Naive thymus-derived CD4-positive, alpha-beta T cell (primary cell): ENCODE measurements around the gene SLC11A2. TPM values are rescaled to one million over a fixed set of nuclear protein-coding genes. Genes with fewer than 3 reads are reported as not detected.

Experiments used
- ATAC-seq: fragments of 150-1000 bp; cut with Tn5 transposase; 2 replicates; pipeline ENCODE4 v1.10.0; 2021; ENCODE audit warnings: mild to moderate bottlenecking, moderate library complexity
- CTCF ChIA-PET: fragments of 350-600 bp; sonication (Branson Sonifier 250); formaldehyde crosslinking; loops from one replicate; lab custom pipeline; 2021; ENCODE audit warnings: antibody characterized with exemption; lab: Charles Lee
- POLR2A ChIA-PET: fragments of 350-600 bp; sonication (Branson Sonifier 250); formaldehyde crosslinking; loops from one replicate; lab custom pipeline; 2021; ENCODE audit warnings: antibody characterized with exemption, inconsistent platforms; lab: Charles Lee
- DNase-seq, 9 donors: peaks; one replicate each; pipeline versions ENCODE4 v3.0.0 to v3.0.0-alpha.2; 2020 to 2022; ENCODE audit warnings: mixed read lengths in 1 of 9
- H3K27ac ChIP-seq: one replicate; pipeline ENCODE4 v1.7.0; 2013; ENCODE audit warnings: mild to moderate bottlenecking, low read depth, low read length, moderate library complexity
- H3K27me3 ChIP-seq, 2 donors: one replicate each; pipeline ENCODE4 v1.7.0; 2013; ENCODE audit warnings: low read length in 2 of 2, mild to moderate bottlenecking in 2 of 2, moderate library complexity in 2 of 2; ENCODE audit not compliant: control insufficient read depth in 2 of 2, insufficient read depth in 2 of 2
- H3K36me3 ChIP-seq, 3 experiments: 1 replicate in 2 of 3; 2 replicates in 1 of 3; pipeline ENCODE4 v1.7.0; 2013; ENCODE audit warnings: low read length in 3 of 3, mild to moderate bottlenecking in 3 of 3, moderate library complexity in 1 of 3; ENCODE audit not compliant: insufficient read depth in 3 of 3, control insufficient read depth in 2 of 3
- H3K4me1 ChIP-seq, 2 donors: one replicate each; pipeline ENCODE4 v1.7.0; 2013; ENCODE audit warnings: low read length in 2 of 2, mild to moderate bottlenecking in 2 of 2, moderate library complexity in 1 of 2; ENCODE audit not compliant: control insufficient read depth in 2 of 2, insufficient read depth in 2 of 2
- H3K4me3 ChIP-seq: 2 replicates; pipeline ENCODE4 v1.7.0; 2013; ENCODE audit warnings: mild to moderate bottlenecking, low read length
- H3K9me3 ChIP-seq, 3 experiments: 1 replicate in 2 of 3; 2 replicates in 1 of 3; pipeline ENCODE4 v1.7.0; 2013; ENCODE audit warnings: low read length in 3 of 3; ENCODE audit not compliant: control insufficient read depth in 2 of 3
- H3K27ac Mint-ChIP-seq, 9 donors: one replicate each; pipeline ENCODE4 v1.8.0; 2020 to 2022; ENCODE audit warnings: mixed read lengths in 9 of 9, mild to moderate bottlenecking in 8 of 9, moderate library complexity in 5 of 9, inconsistent platforms in 2 of 9
- H3K27me3 Mint-ChIP-seq, 5 donors: one replicate each; pipeline ENCODE4 v1.8.0; 2021 to 2022; ENCODE audit warnings: mixed read lengths in 5 of 5, mild to moderate bottlenecking in 1 of 5
- H3K36me3 Mint-ChIP-seq, 5 donors: one replicate each; pipeline ENCODE4 v1.8.0; 2020 to 2022; ENCODE audit warnings: mixed read lengths in 5 of 5, mild to moderate bottlenecking in 3 of 5, inconsistent platforms in 1 of 5
- H3K4me1 Mint-ChIP-seq, 7 donors: one replicate each; pipeline ENCODE4 v1.8.0; 2020 to 2022; ENCODE audit warnings: mixed read lengths in 7 of 7, mild to moderate bottlenecking in 3 of 7, inconsistent platforms in 1 of 7
- H3K4me3 Mint-ChIP-seq, 10 donors: one replicate each; pipeline ENCODE4 v1.8.0; 2020 to 2022; ENCODE audit warnings: mild to moderate bottlenecking in 10 of 10, mixed read lengths in 10 of 10, moderate library complexity in 6 of 10, inconsistent platforms in 2 of 10
- H3K9me3 Mint-ChIP-seq, 11 donors: one replicate each; pipeline ENCODE4 v1.8.0; 2020 to 2022; ENCODE audit warnings: mixed read lengths in 11 of 11, mild to moderate bottlenecking in 4 of 11, inconsistent platforms in 1 of 11, moderate library complexity in 1 of 11
- intact Hi-C, 2 donors: fragments of 100-400 bp; cut with micrococcal nuclease; formaldehyde crosslinking; loops; one replicate each; pipeline ENCODE4 v1.15.1; 2023
- polyA plus RNA-seq, 2 donors: library from polyadenylated mRNA; unstranded; fragments of 300-500 nt; fragmentation: Illumina TruSeq; gene quantifications; one replicate each; pipeline ENCODE4 v1.2.3, GENCODE V29; 2021
- total RNA-seq, 6 experiments: library from RNA in 5 of 6; stranded (reverse) in 5 of 6; gene quantifications; 1 replicate in 5 of 6; 2 replicates in 1 of 6; pipeline ENCODE4 v1.2.3 and lab custom pipeline; 2021 to 2026

SLC11A2 gene
- total and polyA plus RNA-seq, 7 experiments from 2014 or later, result 14.0 to 65.4 (median 59.2) TPM

GRCh38 chr12:50947933-50948626 lies 78.1 kb downstream of the SLC11A2 start:
- Histone ChIP-seq H3K27ac (no peak overlapping the region), H3K4me3 (no peak overlapping the region), H3K9me3 (no peaks in the 10 kb centered on the region), H3K27me3 (no peaks in the 10 kb centered on the region), H3K36me3 (no peaks in the 10 kb centered on the region), H3K4me1 (no peaks in the 10 kb centered on the region)
- no peak overlapping the region for H3K27ac Mint-ChIP-seq
- H3K27me3 Mint-ChIP-seq, result no peaks in the 10 kb centered on the region
- H3K4me1 Mint-ChIP-seq, result peaks cover 0 to 3% (median 0%) of the 10 kb centered on the region in 7 donors
- DNase-seq (no peak), ATAC-seq (no peak)
- POLR2A ChIA-PET, result interaction anchor here (0.6 kb wide), 1 partner anchor 25 kb away, joined by 3 read pairs; no protein-coding TSS in a partner anchor
- CTCF ChIA-PET, result no interaction called here
- H3K9me3 Mint-ChIP-seq, result peaks cover 0 to 5% (median 0%) of the 10 kb centered on the region in 11 donors
- peaks cover 4 to 19% (median 8%) of the 10 kb centered on the region in 5 donors for H3K36me3 Mint-ChIP-seq
- intact Hi-C loops, result no loop called here
- no peak overlapping the region for H3K4me3 Mint-ChIP-seq

GRCh38 chr12:50937653-50938052 lies 88.5 kb downstream of the SLC11A2 start:
- DNase-seq (no peak), ATAC-seq (no peak)
- Mint-ChIP-seq H3K27ac (no peak overlapping the region), H3K36me3 (peaks cover 7 to 27% (median 18%) of the 10 kb centered on the region in 5 donors), H3K4me3 (no peak overlapping the region), H3K9me3 (peaks cover 1 to 14% (median 9%) of the 10 kb centered on the region in 11 donors), H3K4me1 (peaks cover 0 to 9% (median 0%) of the 10 kb centered on the region in 7 donors), H3K27me3 (no peaks in the 10 kb centered on the region)
- Histone ChIP-seq H3K4me3 (no peak overlapping the region), H3K9me3 (peaks cover 0 to 14% (median 0%) of the 10 kb centered on the region in 3 experiments), H3K27me3 (no peaks in the 10 kb centered on the region), H3K36me3 (no peaks in the 10 kb centered on the region), H3K27ac (no peak overlapping the region), H3K4me1 (no peaks in the 10 kb centered on the region)
- ChIA-PET POLR2A (no interaction called here), CTCF (no interaction called here)
- intact Hi-C loops, result no loop called here

DNA sequence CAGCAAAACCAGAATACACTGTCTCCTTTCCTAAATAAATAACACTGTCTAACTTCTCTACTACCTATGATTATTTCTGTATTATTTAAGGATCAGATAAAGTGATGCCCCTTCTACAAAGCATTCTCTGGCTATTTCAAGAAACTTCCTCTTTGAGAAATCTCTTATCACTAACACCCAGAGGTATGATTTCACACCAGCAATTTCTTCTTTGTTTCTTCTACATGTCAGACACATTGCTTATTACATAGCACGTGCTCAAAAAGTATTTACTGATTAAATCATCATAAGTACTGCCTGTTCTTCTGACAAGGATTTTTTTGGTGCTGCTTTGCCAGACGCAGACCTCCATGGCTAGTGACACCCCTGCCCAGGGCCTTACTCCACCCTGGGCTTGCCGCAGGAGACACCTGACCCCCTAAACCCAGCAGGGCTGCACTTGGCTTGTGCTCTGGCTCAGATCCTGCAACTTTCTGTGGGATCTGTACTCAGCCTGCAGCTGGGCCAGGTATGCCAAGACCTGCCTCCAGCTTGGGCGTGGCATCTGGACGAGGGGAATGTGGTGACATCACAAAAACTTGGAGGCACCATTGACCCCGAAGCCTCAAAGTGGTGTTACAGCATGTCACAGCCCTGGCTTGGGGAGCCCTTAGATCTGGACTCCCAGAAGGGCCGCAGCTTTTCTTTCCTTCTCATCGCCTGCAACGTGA lies 89.2 kb downstream of the SLC11A2 start:
- no peaks in the 10 kb centered on the region for H3K36me3 ChIP-seq
- ATAC-seq (peak; percentile 27), DNase-seq (no peak)
- peaks cover 1 to 14% (median 9%) of the 10 kb centered on the region in 11 donors for H3K9me3 Mint-ChIP-seq
- H3K4me3 ChIP-seq, result no peak overlapping the region
- H3K9me3 ChIP-seq, result peaks cover 0 to 14% (median 0%) of the 10 kb centered on the region in 3 experiments
- H3K27me3 ChIP-seq, result no peaks in the 10 kb centered on the region
- H3K27me3 Mint-ChIP-seq, result no peaks in the 10 kb centered on the region
- no peak overlapping the region for H3K27ac Mint-ChIP-seq
- ChIA-PET POLR2A (no interaction called here), CTCF (no interaction called here)
- intact Hi-C loops, result no loop called here
- peaks cover 7 to 24% (median 18%) of the 10 kb centered on the region in 5 donors for H3K36me3 Mint-ChIP-seq
- H3K4me1 ChIP-seq, result no peaks in the 10 kb centered on the region
- peaks cover 0 to 9% (median 0%) of the 10 kb centered on the region in 7 donors for H3K4me1 Mint-ChIP-seq
- no peak overlapping the region for H3K4me3 Mint-ChIP-seq
- H3K27ac ChIP-seq, result no peak overlapping the region

DNA sequence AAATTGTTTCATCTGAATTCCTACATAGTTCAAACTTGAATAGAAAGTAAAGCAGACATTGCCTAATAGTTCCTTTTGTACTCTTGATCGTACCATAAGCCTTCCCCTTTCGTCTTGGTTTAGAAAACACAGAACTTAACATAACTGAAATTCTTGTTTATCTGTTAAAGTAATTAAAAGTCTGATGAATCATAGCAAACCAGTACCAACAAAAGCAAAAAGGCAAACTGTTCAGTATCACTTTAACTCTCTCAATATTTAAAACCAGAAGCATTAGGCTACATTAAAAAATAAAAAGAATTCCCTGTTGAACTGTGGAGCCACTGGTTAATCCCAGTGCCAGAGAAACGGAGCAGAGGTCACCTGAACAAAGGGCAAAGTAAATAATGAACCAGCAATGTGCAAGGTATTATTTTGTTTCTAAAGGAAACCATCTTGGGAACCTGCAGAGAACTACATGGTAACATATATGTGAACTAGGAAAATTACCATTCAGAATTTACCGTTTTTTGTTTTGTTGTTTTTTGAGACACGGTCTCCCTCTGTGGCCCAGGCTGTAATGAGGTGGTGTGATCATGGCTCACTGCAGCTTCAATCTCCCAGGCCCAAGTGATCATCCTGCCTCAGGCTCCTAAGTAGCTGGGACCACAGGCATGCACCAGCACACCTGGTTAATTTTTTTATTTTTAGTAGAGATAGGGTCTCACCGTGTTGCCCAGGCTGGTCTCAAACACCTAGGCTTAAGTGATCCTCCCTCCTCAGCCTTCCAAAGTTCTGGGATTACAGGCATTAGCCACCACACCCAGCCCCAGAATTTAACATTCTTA lies 91.0 kb downstream of the SLC11A2 start:
- intact Hi-C loops, result no loop called here
- no peaks in the 10 kb centered on the region for H3K4me1 ChIP-seq
- no peak overlapping the region for H3K4me3 ChIP-seq
- Mint-ChIP-seq H3K36me3 (peaks cover 7 to 21% (median 18%) of the 10 kb centered on the region in 5 donors), H3K27ac (no peak overlapping the region), H3K9me3 (peaks cover 1 to 14% (median 9%) of the 10 kb centered on the region in 11 donors), H3K4me1 (peaks cover 0 to 9% (median 0%) of the 10 kb centered on the region in 7 donors), H3K27me3 (no peaks in the 10 kb centered on the region), H3K4me3 (no peak overlapping the region)
- peaks cover 0 to 14% (median 0%) of the 10 kb centered on the region in 3 experiments for H3K9me3 ChIP-seq
- H3K27me3 ChIP-seq, result no peaks in the 10 kb centered on the region
- no peaks in the 10 kb centered on the region for H3K36me3 ChIP-seq
- no peak overlapping the region for H3K27ac ChIP-seq
- no peak for DNase-seq
- no peak for ATAC-seq
- ChIA-PET POLR2A (no interaction called here), CTCF (no interaction called here)

GRCh38 chr12:50934371-50934851 lies 91.8 kb downstream of the SLC11A2 start:
- POLR2A ChIA-PET, result interaction anchor here (0.6 kb wide), 1 partner anchor 155 kb away, joined by 3 read pairs; no protein-coding TSS in a partner anchor
- Mint-ChIP-seq H3K4me3 (no peak overlapping the region), H3K27me3 (no peaks in the 10 kb centered on the region), H3K36me3 (peaks cover 7 to 17% (median 12%) of the 10 kb centered on the region in 5 donors), H3K9me3 (peaks cover 1 to 12% (median 9%) of the 10 kb centered on the region in 11 donors), H3K4me1 (peaks cover 0 to 9% (median 0%) of the 10 kb centered on the region in 7 donors), H3K27ac (no peak overlapping the region)
- no peaks in the 10 kb centered on the region for H3K27me3 ChIP-seq
- no peak overlapping the region for H3K4me3 ChIP-seq
- ATAC-seq (peak; percentile 44), DNase-seq (no peak)
- CTCF ChIA-PET, result no interaction called here
- peaks cover 0 to 14% (median 0%) of the 10 kb centered on the region in 3 experiments for H3K9me3 ChIP-seq
- intact Hi-C loops, result no loop called here
- no peak overlapping the region for H3K27ac ChIP-seq
- H3K36me3 ChIP-seq, result no peaks in the 10 kb centered on the region
- no peaks in the 10 kb centered on the region for H3K4me1 ChIP-seq

- Mint-ChIP-seq H3K9me3 (peaks cover 1 to 8% (median 6%) of the 10 kb centered on the region in 11 donors), H3K4me3 (no peak overlapping the region), H3K36me3 (peaks cover 6 to 14% (median 7%) of the 10 kb centered on the region in 5 donors), H3K27ac (no peak overlapping the region), H3K27me3 (no peaks in the 10 kb centered on the region), H3K4me1 (peaks cover 0 to 12% (median 0%) of the 10 kb centered on the region in 7 donors)
- intact Hi-C loops, result no loop called here
- Histone ChIP-seq H3K27me3 (no peaks in the 10 kb centered on the region), H3K4me3 (no peak overlapping the region), H3K27ac (no peak overlapping the region), H3K4me1 (no peaks in the 10 kb centered on the region), H3K9me3 (peaks cover 0 to 14% (median 0%) of the 10 kb centered on the region in 3 experiments), H3K36me3 (no peaks in the 10 kb centered on the region)
- CTCF ChIA-PET, result no interaction called here
- ATAC-seq (no peak), DNase-seq (no peak)
- POLR2A ChIA-PET, result no interaction called here
These were observed 92.6 kb downstream of the SLC11A2 start for GRCh38 chr12:50933459-50934124.
